GM18499 (cell line): Measurements from ENCODE around the gene EFCAB6.

Experiments
- ATAC-seq: cut with Tn5 transposase; IDR thresholded peaks from one replicate; pipeline ENCODE4 v1.9.1; 2021; ENCODE audit warnings: moderate number of reproducible peaks; ENCODE audit not compliant: insufficient read depth, unreplicated experiment

EFCAB6 gene

DNA sequence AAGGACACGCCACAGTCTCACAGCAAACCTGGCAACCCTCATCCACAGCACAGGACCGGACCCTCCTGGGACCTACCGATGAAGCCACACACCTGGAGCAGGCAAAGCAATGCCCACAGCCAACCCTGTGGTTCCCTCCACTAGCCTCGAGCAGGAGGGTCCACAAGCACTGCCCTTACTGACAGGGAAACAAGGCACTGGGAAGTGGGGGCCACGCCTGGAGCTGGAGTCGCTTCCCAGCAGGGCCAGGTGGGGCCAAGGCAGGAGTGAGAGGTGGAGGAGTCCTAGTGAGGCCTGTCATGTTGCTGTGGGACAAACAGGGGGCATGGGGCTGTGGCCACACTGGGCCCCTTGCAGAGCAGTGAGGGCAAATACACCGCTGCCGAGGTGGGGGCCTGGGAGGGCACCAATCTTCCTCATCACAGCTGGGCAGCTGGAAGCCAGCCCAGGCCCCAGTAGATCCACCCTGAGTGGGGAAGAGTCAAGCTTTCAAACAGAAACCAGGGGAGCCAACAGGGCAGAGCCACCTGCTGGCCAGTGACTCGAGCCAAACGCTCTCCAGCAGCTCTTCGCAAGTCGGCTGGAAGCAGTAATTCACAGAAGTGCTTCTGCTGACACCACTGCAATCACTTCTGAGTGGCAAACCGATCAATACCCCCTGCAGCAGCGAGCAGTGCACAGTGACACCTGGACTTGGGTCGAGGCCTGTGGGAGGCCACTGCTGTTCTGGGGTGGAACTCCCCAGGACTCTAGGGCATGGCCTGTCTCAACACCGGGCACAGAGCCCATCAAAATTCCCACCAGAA, 36.5 kb upstream of the EFCAB6 start:
- ATAC-seq, result no peak

DNA sequence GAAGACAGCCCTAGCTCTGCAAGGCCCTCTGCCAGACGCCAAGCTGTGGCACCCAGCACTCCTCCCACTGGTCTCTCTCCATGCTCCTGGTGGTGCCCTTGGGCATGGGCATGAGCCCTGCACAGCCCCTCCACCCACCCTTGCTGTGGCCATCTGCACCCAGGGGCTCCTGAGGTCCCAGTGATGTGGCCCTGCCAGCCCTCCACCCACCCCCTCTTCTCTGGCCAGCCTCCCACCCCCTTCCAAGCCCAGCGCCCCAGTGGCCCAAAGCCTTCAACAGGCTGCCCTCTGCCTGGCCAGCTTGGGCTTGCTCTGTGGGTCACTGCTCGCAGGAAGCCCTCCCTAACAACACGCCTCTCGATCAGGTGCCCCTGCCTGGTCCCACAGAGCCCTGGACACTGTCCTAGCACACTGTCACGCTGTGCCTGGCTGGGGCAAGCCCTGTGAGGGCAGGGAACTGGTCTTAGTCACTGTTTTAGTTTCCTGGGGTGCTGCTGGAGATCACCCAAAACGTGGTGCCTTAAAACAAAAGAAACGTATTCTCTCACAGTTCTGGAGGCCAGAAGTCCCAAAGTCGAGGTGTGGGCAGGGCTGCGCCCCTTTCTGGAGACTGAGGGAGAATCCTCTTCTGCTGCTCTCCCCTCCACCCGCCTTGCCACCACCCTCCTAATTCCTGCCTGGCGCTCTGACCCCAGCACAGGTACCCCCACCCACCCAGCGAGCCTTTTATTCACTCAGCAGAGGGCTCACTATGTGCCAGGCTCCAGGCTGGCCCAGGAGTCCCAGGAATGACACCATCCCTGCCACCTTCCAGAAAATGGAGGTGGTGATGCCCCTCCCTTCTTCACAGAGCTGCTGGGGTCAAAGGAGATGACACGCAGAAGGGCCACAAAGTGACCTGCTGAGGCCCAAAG, 35.5 kb upstream of the EFCAB6 start:
- ATAC-seq, result no peak

DNA sequence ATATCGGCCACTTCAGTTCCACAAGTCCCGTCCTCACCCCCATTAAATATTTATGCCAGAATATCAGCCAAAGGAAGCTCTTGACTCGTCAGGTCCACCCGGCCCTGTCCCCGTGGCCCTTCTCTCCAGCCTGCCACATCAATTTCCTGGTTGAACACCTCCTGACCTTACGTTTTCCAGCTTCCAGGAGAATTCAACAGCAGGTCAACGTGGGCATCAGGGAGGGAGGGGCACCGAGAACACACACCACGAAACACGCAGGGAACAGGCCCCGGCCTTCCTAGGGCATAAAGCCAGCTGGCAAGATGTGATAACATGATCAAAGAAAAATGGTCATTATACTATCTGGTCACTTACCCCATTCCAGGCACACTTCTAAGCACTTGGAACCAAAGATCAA, 34.9 kb upstream of the EFCAB6 start:
- no peak for ATAC-seq

DNA sequence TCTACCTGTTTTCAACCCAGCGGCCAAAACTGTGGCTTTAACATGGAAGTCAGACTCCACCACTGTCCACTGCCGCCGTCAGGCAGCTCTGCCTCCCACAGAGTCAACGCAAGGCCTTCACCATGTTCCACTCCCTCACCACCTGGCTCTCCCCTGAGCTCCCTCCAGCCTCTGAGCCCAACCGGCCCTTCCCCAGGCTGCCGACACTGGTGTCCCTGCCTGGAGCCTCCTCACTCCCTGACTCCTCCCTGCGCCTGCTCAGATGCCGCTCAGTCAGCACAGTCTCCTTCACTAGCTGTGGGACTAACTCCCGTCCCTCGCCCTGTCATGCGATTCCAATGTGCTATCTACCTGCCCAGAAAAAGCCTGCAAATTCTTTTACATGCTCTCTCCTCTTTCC, 33.9 kb upstream of the EFCAB6 start:
- ATAC-seq, result no peak

DNA sequence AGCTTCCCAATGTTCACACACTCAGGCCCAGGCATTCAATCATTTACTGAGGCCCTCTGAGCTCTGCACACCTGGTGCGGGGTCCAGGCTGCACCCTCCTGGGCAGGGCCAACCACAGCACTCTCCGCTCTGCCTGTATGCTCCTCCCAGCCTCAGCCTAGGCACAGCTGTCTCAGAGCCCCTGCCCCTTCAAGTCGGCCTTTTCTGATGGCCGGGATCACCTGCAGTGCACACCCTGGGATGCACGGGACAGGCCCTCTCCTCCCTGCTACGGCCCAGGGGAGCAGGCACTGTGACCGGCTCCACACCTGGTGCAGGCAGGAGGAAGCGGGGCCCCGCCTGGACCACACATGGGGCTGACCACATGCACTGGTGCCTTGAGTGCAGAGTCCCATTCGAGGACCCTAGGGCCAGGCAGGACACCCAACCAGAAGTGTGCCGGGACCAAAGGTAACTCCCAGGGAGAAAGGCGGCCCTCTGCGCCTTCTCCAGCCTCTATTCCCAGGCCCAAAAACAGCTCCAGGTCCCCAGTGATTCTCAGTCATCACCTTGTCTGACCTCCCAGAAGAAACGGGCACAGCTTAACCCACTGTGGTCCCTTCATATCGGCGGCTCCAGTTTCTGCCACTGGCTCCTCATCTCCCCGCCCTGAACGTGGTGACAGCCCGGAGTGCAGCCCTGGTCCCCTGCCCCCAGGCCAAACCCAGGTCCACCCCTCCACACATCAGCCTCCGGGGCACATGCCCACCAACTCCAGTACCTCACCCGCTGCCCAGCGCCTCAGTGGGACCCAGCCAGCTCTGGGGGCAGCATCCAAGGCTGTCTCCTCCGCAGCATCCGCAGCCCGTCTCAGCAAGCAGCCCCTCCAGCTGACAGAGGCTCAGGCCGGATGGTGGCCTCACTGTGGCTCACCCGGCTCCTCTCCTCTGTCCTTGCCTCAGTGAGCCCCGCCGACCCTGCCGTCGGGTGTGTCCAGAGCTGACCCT, 32.7 kb upstream of the EFCAB6 start:
- ATAC-seq, result no peak

DNA sequence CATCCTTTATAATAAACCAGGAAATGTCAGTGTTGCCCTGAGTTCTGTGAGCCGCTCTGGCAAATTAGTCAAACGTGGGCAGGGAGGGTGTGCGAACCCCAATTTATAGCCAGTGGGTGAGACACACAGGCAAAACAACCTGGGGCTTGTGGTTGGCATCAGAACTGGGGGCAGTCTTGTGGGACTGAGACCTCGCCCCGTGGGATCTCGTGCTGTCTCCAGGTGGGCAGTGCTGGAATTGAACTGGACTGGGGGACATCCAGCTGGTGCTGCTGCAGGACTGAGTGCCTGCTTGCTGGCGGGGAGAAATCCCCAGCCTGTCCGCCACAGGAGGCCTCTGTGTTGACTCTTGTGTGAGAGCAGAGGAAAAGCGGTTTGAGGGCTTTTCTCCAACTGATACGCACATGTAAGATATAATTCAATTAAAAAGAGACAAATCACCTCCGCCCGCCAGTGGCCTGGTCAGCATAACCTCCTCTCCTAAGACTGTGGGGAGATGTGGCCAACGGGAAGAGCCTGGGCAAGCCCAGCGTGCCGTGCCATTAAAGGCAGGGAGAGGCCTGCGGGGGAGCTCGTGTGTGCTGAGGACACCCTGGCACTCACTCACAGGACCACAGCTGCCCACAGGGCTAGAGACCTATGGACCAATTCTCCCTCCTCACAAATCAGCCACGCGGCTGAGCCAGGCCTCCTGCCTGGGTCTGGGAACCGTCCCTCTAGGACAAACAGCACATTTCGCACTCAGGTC, 31.9 kb upstream of the EFCAB6 start:
- ATAC-seq, result no peak

DNA sequence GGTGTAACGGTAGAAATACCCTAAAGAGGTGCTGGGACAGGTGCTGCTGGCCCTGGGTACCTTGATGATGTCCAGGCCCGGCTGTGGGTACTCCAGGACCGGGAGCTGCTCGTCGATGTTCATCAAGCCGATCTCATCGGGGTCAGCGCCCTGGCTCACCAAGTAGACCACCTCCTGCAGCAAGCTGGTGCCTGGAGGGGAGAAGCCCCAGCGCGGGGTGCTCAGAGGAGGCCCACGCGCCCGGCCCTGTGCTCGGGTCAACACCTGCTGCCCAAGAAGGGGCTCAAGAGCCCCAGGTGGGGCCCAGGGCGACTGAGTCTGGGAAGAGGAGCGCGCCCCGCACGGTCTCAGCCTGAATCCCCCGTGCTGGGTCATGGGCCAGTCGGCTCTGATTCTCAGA, 29.6 kb upstream of the EFCAB6 start:
- ATAC-seq, result no peak

DNA sequence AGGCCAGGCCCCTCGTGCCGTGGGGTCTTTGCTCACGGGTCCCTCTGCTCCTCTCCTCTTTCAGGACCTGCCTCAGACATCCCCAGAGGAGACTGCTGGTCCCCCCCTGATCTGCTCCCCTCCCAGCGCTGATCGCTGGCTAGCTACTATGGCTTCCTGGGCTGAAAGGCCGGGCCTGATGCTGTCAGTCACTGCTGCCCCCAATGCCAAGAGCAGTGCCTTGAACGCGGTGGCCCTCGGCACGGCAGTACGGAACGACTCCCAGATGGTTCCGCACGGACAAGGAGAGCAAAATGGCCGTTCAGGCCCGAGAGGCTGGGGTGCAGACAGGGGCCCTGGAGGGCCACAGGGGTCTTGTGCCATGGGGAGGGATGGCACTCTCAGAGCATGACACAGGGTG, 28.7 kb upstream of the EFCAB6 start:
- ATAC-seq, result no peak

DNA sequence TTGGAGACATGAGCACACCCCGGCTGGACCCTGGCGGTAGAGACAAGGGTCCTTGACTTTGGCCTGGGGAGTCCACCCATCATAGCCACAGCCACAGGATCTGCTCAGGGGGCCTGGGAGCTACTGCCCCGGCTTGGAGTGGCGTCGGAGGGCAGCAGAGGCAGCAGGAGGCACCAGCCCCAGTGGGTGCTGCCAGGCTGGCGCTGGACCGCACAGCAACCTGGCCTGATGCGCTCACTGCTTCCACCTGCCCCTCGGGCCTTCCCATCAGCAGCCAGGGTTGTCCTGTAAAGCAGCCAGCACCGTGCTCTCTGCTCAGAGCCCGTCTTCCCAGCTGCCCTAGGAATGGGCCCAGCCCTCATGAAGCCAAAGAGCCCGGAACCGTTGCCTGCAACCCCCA, 28.3 kb upstream of the EFCAB6 start:
- no peak for ATAC-seq

DNA sequence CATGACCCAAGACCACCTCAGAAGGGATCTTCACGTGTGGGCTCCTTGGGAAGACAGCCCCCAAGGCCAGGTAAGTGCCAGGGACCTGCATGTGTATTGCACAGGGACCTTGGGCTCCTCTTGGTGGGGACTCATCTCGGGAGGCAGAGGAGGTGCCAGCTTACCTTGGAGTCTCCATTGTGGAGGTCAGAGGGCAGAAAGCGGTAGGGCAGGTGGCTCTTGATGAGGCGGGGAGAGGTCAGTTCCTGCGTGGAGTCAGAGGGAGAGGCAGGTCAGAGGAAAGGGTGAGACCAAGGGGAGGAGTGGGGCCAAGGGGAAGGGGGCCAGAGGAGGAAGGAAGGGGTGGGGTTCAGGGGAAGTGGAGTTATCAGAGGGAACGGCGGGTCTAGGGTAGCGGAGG, 27.7 kb upstream of the EFCAB6 start:
- no peak for ATAC-seq

DNA sequence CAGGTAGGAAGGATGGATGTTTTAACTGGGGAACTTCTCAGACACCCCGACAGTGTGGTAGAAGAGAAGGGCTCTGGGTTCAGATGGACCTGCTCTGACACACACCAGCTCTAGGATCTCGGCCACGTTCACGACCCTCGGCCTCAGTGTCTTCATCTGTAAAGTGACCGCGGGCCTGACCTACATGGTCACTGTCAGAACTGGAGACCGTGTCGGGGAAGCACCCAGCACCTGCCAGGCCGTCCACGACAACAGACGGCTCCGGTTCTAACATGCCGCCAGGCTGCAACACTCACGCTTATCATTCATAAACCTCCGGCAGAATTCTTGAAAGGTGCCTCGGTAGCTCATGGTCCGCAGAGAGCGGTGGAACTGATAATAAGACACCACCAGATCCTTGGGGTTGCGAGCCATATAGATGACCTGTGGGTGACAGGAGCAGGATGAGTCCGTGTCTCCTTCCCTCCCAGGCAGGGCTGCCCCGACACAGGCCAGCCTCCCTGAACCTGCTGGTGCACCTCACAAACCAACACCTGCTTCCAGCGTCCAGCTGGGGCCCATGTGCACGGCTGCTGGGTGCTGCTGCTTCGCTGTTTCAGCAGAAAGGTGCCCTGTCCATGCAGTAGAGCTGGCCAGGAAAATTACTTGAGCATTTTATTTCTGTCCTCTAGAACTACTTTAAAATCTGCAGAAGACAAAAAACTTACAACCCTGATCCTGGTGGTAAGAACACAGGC, 26.6 kb upstream of the EFCAB6 start:
- no peak for ATAC-seq

DNA sequence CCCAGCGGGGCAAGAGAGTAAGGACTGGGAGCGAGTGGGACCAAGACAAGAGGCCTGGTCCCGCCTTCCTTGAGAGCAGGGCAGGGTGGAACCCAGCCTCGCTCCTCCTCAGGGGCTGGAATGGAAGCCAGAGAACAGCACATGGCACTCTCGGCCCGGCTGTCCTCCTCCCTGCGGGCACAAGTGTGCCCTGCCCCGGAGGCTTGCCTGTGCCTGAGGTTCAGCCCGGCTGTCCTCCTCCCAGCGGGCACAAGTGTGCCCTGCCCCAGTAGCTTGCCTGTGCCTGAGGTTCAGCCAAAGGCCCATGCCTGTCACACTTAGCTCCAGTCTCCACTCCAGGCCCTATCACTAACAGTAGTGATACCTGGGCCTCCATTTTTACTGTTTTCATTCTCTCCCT, 26.1 kb upstream of the EFCAB6 start:
- no peak for ATAC-seq

DNA sequence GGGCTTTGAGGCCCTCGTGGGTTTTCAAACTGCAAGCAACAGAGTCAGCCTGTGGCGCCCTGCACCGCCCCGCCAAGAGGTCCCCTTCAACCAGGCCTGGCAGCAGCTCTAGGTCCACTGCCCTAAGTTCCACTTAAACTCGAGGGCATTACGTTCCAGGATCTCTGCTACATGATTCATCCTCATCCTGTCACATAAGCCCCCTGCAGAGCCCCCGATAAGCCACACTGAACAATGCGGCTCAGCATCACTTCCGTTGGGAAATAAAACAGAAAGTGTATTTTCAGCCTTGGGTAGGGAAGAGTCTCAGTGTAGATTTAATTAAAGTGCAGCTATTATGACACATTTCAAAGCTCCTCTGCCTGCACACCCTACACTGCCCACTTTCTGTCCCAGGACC, 25.6 kb upstream of the EFCAB6 start:
- ATAC-seq, result no peak

DNA sequence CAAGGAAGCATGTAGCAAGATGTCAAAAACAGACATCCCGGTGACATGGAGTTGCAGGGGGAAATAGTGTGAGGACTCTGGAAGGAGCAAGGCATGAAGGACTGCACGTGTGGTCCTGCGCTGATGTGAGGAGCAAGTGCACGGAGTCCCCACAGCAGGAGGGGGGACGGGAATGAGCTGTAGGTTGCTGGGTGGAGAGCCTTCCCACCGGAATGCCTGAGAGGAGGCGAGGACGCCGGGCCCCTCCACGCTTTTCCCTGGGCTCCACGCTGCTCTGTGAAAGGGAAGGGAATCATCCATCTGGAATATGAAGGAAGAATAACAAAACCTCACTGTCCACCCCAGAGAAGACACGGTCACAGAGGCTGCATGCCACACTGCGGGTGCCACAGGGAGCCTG, 23.6 kb upstream of the EFCAB6 start:
- no peak for ATAC-seq

DNA sequence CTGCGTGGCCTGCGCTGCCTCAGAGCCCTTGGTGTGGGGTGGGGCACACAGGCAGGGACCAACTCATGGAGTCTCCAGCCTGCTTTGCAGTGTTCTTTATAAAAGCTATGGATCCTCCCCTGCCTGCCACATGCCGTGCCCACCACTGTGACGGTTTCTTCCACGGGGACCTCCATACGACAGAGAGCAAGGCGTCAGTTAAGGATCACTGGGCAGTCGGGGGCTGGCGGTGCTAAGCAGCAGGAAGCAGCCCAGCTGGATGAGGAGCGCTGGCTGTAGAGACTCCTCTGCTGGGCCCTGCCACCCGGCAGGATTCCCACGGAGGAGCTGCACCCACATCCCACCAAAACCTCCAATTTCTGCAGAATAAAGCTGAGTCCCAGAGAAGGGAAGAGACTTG, 23.1 kb upstream of the EFCAB6 start:
- no peak for ATAC-seq

DNA sequence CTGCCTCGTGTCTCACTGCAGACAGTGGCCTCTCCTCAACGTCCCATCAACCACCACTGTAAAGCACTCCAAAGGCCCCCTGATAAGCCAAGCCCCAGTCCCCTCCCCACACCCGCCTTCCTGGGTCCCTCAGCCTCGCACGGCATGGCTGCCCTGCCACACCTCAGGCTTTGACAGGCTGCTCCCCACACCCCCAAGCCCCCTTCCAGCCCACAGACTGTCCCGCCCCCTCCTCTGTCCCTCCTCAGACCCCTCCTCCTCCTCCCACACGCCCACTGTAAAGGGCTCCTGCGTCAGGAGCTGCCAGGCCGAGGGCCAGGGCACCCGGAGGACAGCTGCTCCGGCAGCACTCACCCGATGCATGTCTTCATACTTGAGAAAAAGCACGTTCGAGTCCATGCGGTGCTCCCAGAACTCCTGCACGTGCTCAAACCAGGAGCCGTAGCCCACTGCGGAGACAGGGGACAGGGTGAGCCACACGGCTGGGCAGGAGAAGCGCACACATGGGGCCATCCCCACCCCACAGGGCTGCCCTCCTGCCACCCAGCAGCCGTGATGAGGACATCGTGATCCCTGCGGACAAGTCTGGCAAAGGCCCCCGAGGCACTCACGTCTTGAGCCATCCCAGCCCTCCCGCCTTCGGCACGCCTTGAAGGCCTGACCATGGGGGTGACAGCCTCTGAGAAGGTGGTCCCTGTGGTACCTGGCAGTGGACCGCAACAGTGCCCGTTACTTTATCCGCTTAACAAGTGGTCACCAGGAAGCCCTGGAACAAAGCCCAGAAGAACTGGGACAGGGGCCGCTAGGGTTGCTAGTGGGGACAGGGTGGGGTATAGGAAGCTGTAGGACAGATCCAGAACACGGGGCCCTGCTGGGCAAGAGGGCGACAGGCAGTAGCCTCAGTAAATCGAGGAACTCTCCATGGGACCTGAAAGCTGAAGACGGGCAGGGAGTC, 21.5 kb upstream of the EFCAB6 start:
- ATAC-seq, result no peak

DNA sequence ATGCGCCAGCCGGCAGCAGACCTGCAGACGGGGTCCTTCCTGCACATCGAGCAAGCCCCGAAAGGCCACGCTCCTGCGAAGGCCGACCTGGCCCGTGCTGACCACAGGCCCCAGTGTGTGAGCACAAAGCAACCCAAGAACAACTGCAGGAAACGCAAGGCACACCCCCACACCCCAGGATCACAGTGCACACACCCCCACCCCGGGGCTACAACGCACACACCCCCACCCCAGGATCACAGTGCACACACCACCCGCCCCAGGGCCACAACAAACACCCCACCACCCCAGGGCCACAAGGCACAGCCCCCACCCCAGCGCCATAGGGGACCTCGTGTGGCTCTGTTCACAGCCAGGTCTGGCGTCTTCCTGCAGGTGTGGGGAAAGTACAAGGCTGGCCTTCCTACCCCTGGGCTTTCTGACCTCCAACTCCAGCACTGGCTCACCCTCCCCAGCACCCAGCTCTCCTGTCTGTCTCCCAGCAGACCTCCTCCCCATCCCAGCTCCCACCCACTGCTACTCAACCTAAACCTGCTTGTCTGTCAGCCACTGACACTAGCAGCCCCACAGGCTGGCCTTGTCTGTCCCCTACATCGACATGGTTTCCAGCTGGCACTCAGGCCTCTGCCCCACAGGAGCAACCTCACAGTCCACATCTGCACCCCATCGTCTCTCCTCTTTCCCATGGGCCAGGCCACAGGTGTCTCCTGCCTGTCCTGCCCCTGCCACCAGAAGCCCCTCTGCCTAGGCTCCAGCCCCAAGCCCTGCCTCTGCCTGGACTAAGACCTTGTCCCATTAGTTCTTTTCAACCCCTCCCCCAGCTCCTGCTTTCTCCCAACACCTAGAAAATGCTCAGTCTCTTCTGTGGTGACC, 20.5 kb upstream of the EFCAB6 start:
- ATAC-seq, result no peak
